OCI-LY7 (cell line): ENCODE data around the gene SLC35D3. TPM values are rescaled to one million over a fixed set of nuclear protein-coding genes. Genes with fewer than 3 reads are reported as not detected.

ENCODE experiments used
- BruUV-seq: library from RNA; stranded (reverse); fragments of 400-500 nt; replicated peaks from 2 replicates; lab custom pipeline; 2021; lab: Mats Ljungman, UMichigan
- CTCF ChIA-PET: fragments of 300-600 bp; sonication (Branson Sonifier 250); formaldehyde crosslinking; loops from one replicate; lab custom pipeline; 2022; ENCODE audit warnings: antibody characterized with exemption; ENCODE audit not compliant: unreplicated experiment; lab: Charles Lee
- POLR2A ChIA-PET: fragments of 300-600 bp; sonication (Branson Sonifier 250); formaldehyde crosslinking; loops from one replicate; lab custom pipeline; 2022; ENCODE audit warnings: antibody characterized with exemption; lab: Charles Lee
- DNase-seq: peaks from one replicate; pipeline ENCODE4 v3.0.0-alpha.2; 2015; ENCODE audit warnings: low spot score
- H2AFZ ChIP-seq: fragments of 200-600 bp; sonication (generic), shearing (Covaris generic); 2 replicates; pipeline ENCODE4 v1.6.1; 2014; ENCODE audit warnings: mild to moderate bottlenecking, antibody characterized with exemption, low read length, moderate library complexity
- H3K27ac ChIP-seq: fragments of 200-600 bp; sonication (generic); 2 replicates; pipeline ENCODE4 v1.5.1; 2014; ENCODE audit warnings: mixed run types, low read depth, mild to moderate bottlenecking, moderate library complexity, low read length, inconsistent platforms; ENCODE audit not compliant: poor library complexity, severe bottlenecking
- H3K36me3 ChIP-seq: fragments of 200-600 bp; sonication (generic); 2 replicates; pipeline ENCODE4 v1.6.1; 2014; ENCODE audit warnings: mild to moderate bottlenecking, antibody characterized with exemption, low read length, moderate library complexity, mixed read lengths; ENCODE audit not compliant: insufficient read depth
- H3K4me1 ChIP-seq: fragments of 200-600 bp; sonication (generic); 2 replicates; pipeline ENCODE4 v1.5.1; 2014; ENCODE audit warnings: mild to moderate bottlenecking, low read length; ENCODE audit not compliant: insufficient read depth, poor library complexity, severe bottlenecking
- H3K4me2 ChIP-seq: fragments of 200-600 bp; sonication (generic); 2 replicates; pipeline ENCODE4 v1.6.1; 2014; ENCODE audit warnings: mild to moderate bottlenecking, low read length
- H3K4me3 ChIP-seq: fragments of 200-600 bp; sonication (generic); 2 replicates; pipeline ENCODE4 v1.5.1; 2014; ENCODE audit warnings: mild to moderate bottlenecking, low read depth, low read length; ENCODE audit not compliant: poor library complexity, severe bottlenecking
- H3K79me2 ChIP-seq: fragments of 200-600 bp; sonication (generic); 2 replicates; pipeline ENCODE4 v1.6.1; 2016; ENCODE audit warnings: low read depth, mild to moderate bottlenecking, low read length, moderate library complexity, mixed read lengths; ENCODE audit not compliant: insufficient read depth
- H3K9me2 ChIP-seq: fragments of 200-600 bp; sonication (generic); 2 replicates; pipeline ENCODE4 v1.6.1; 2016; ENCODE audit warnings: mild to moderate bottlenecking, low read length, mixed read lengths; ENCODE audit not compliant: insufficient read depth
- H3K9me3 ChIP-seq: fragments of 200-600 bp; sonication (generic); 2 replicates; pipeline ENCODE4 v1.6.1; 2014; ENCODE audit warnings: mild to moderate bottlenecking, mixed run types, low read length, mixed read lengths
- H4K20me1 ChIP-seq: fragments of 200-600 bp; sonication (generic); 2 replicates; pipeline ENCODE4 v1.6.1; 2014; ENCODE audit warnings: mild to moderate bottlenecking, antibody characterized with exemption, low read length, moderate library complexity, mixed read lengths; ENCODE audit not compliant: insufficient read depth
- CTCF ChIP-seq: fragments of 200-600 bp; sonication (generic); conservative IDR thresholded peaks from 2 replicates; pipeline ENCODE4 v1.5.1; 2014; ENCODE audit warnings: mild to moderate bottlenecking, antibody characterized with exemption, low read length, moderate library complexity, mixed read lengths
- EZH2phosphoT487 ChIP-seq: fragments of 200-600 bp; sonication (generic); IDR thresholded peaks from 2 replicates; pipeline ENCODE4 v1.6.1; 2018; ENCODE audit warnings: low read depth, borderline replicate concordance, mild to moderate bottlenecking, mixed run types, antibody characterized with exemption, low read length, moderate library complexity, mixed read lengths
- intact Hi-C: fragments of 100-400 bp; cut with micrococcal nuclease; formaldehyde crosslinking; loops from one replicate; pipeline ENCODE4 v1.10.0; 2022; ENCODE audit not compliant: unreplicated experiment
- total RNA-seq, 2 experiments: library from RNA; depleted of rRNA in 1 of 2; stranded (reverse); fragments of >200 nt in 1 of 2; shearing (Covaris generic) in 1 of 2; gene quantifications; 2 replicates each; pipeline ENCODE4 v1.2.3, GENCODE V29; 2014 to 2022

Gene SLC35D3
- total RNA-seq, 2 experiments from 2014 or later = not detected

GRCh38 chr6:136961848-136962247 is 39.7 kb downstream of the SLC35D3 start:
- Histone ChIP-seq H3K9me3 (no peaks in the 10 kb centered on the region), H3K36me3 (no peaks in the 10 kb centered on the region), H3K27ac (no peak overlapping the region), H4K20me1 (no peaks in the 10 kb centered on the region), H3K79me2 (no peaks in the 10 kb centered on the region), H2AFZ (no peak overlapping the region), H3K4me3 (no peak overlapping the region), H3K4me2 (no peak overlapping the region), H3K4me1 (peaks cover 5% of the 10 kb centered on the region), H3K9me2 (no peaks in the 10 kb centered on the region)
- POLR2A ChIA-PET = interaction anchor here (0.7 kb wide), 1 partner anchor 49 kb away, joined by 5 read pairs; no protein-coding TSS in a partner anchor
- intact Hi-C loops = no loop called here
- no TSS peak for BruUV-seq
- TF ChIP-seq EZH2phosphoT487 = no peak
- CTCF ChIA-PET = no interaction called here
- no peak for DNase-seq

GRCh38 chr6:136962661-136963060 is 40.6 kb downstream of the SLC35D3 start:
- H3K4me1 ChIP-seq = no peaks in the 10 kb centered on the region
- H3K4me2 ChIP-seq = no peak overlapping the region
- no peaks in the 10 kb centered on the region for H3K36me3 ChIP-seq
- BruUV-seq = no TSS peak
- H3K79me2 ChIP-seq = no peaks in the 10 kb centered on the region
- intact Hi-C loops = no loop called here
- ChIA-PET CTCF (no interaction called here), POLR2A (interaction anchor here (0.5 to 0.6 kb wide), 2 partner anchors 249 to 714 kb away, joined by 3 read pairs; no protein-coding TSS in a partner anchor)
- H4K20me1 ChIP-seq = no peaks in the 10 kb centered on the region
- TF ChIP-seq EZH2phosphoT487 (no peak), CTCF (no peak)
- H3K9me2 ChIP-seq = no peaks in the 10 kb centered on the region
- H3K4me3 ChIP-seq = no peak overlapping the region
- DNase-seq = no peak
- H3K9me3 ChIP-seq = no peaks in the 10 kb centered on the region
- no peak overlapping the region for H3K27ac ChIP-seq
- H2AFZ ChIP-seq = no peak overlapping the region

- Histone ChIP-seq H2AFZ (no peak overlapping the region), H3K4me1 (no peaks in the 10 kb centered on the region), H3K9me2 (no peaks in the 10 kb centered on the region), H3K4me2 (no peak overlapping the region), H4K20me1 (no peaks in the 10 kb centered on the region), H3K9me3 (no peaks in the 10 kb centered on the region), H3K4me3 (no peak overlapping the region), H3K27ac (no peak overlapping the region), H3K79me2 (no peaks in the 10 kb centered on the region), H3K36me3 (no peaks in the 10 kb centered on the region)
- TF ChIP-seq EZH2phosphoT487 (no peak), CTCF (no peak)
- no peak for DNase-seq
- ChIA-PET POLR2A (interaction anchor here (0.5 to 1.2 kb wide), 3 partner anchors 92 to 715 kb away, joined by 3 to 6 read pairs (median 3); no protein-coding TSS in a partner anchor), CTCF (no interaction called here)
- intact Hi-C loops = no loop called here
- BruUV-seq = no TSS peak
These were observed 41.2 kb downstream of the SLC35D3 start for GRCh38 chr6:136963259-136963658.
